SU-DHL-6 (cell line): ENCODE data around the gene IFRD2.
"Not testable (repeated sequence)": the region's sequence is repeated elsewhere in the genome, so short reads cannot be mapped to it uniquely, and the experiment has no call there.

Experiments
- CTCF ChIP-seq: fragments of 200-600 bp; sonication (generic); IDR thresholded peaks from one replicate; pipeline ENCODE4 v1.5.1; 2017; ENCODE audit warnings: antibody characterized with exemption, mild to moderate bottlenecking, low read length, moderate library complexity; ENCODE audit not compliant: insufficient read depth, poor library complexity, severe bottlenecking
- EZH2phosphoT487 ChIP-seq: fragments of 200-600 bp; sonication (generic), shearing (Covaris generic); conservative IDR thresholded peaks from 2 replicates; pipeline ENCODE4 v1.6.1; 2018; ENCODE audit warnings: mild to moderate bottlenecking, antibody characterized with exemption, low read length, moderate library complexity, mixed read lengths

GRCh38 chr3:50312041-50312440 is 19.8 kb upstream of the IFRD2 start:
- TF ChIP-seq CTCF, EZH2phosphoT487: not testable (repeated sequence)
